Measurements from ENCODE around the gene CCDC92.
"Not testable (repeated sequence)": the region's sequence is repeated elsewhere in the genome, so short reads cannot be mapped to it uniquely, and the experiment has no call there.

The CCDC92 gene

GRCh38 chr12:123949770-123950165, 22.9 kb downstream of the CCDC92 start:
- no peak for DNase-seq (ENCODE audit: low read depth)

DNA sequence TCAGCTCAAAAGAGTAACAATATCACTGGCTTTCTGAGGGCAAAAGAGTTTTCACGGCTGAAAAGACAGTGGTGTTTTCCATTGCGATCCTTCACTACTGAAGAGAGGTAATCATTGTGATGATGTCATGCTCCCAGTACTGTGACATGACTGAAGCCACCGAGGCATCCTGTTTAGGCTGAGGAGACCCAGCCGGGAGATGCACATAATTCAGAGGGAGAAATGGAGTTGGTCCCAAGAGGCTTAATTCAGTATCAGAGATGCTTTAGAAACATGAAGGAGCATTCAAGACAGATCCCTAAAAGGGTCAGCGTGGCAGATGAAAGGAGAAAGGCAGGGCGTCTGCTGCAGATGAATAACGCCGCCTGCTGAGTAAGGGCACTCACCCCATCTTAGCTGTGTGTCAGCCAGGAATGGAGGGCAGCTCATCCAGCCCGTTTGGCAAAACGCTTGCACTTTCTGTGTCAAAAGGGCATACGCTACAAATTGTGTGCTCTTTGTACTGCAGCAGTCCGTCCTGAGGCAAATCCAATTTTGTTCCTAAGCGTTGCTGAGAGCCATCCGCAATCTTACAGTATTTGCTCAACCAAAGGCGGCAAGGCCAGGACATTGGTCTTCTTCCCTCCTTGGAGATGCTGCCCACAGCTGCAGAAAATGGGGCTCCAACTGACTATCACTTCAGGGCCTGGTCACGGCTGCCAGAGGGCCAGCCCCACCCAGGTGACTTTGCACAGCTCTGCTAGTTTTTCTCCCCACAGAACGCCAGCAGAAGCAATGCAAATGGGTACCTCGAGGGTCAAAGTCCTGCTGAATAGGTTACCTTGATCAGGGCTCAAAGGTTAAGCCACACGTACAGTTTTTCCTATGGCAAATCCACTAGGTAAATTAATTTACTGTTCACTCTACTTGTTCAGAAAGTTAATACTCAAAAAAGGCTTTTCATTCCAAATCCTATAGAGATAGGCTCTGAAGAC, 23.5 kb downstream of the CCDC92 start:
- no peak for DNase-seq (ENCODE audit: low read depth)

DNA sequence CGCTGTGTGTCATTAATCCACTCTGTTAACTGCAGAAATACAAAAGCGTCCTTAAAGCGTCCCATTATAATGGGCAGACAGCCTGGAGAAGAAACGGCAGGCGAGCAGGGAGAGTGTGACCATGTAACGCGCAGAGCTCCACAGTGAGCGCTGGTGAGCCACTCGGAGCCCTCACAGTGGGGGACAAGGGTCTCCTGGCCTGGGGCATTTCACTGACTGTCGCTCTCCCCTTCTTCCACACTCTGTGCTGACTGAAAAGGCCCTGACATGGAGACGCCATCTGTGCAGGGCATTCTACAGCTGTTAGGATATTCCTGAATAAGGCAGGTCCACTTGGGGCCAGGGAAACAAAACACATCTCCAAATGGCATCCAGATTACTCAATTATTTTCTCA, 24.2 kb downstream of the CCDC92 start:
- no peak for DNase-seq (ENCODE audit: low read depth)

DNA sequence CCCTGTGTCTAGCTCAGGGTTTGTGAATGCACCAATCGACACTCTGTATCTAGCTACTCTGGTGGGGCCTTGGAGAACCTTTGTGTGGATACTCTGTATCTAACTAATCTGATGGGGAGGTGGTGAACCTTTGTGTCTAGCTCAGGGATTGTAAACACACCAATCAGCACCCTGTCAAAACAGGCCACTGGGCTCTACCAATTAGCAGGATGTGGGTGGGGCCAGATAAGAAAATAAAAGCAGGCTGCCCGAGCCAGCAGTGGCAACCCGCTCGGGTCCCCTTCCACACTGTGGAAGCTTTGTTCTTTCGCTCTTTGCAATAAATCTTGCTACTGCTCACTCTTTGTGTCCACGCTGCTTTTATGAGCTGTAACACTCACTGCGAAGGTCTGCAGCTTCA, 25.1 kb downstream of the CCDC92 start:
- not testable (repeated sequence) for DNase-seq (ENCODE audit: low read depth)

- DNase-seq (ENCODE audit: low read depth) = not testable (repeated sequence)
Measured at GRCh38 chr12:123946516-123947505, 25.8 kb downstream of the CCDC92 start.

- DNase-seq (ENCODE audit: low read depth) = no peak
Measured at GRCh38 chr12:123946152-123946515, 26.5 kb downstream of the CCDC92 start.

DNA sequence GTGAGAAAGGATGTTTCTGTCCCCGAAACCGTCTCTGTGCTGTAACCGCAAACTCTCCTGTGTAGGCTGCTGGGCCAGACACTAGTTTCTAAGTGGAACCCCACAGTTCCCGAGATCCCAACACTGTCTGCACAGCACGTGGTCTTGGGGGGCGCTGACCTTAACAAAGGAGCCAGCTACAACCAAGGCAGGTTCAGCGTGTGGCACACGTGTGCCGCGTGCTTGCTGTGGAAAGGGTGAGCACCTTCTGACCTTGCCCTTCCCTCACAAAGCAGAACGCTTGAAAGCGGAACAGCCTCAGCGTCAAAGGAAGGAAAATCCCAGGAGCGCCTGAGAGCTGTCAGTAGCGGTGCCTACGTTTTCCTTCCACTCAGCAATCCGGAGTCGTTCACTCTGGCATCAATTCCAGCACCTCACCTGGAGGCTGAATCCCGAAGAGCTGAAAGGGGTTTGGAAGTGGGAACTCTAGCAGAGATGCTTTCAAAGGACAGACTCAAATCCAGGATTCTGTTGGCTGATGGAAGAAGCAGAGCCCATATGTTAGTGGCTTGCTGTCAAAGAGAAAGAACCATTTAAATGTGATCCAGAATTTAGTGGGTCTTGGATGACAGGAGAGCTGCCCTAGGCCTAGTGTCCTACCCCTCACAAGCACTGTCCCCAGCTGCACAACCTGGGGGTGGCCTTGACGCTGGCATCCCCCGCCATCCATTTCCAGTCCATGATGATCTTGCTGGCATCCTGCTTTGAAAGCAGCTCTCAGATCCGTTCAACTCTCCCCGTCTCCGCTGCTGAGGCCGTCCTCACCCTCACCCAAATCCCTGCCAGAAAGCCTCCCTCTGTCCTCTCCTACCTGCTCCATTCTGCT, 27.1 kb downstream of the CCDC92 start:
- DNase-seq (ENCODE audit: low read depth) = no peak

- DNase-seq (ENCODE audit: low read depth) = no peak
Measured at GRCh38 chr12:123944696-123945095, 27.9 kb downstream of the CCDC92 start.

DNA sequence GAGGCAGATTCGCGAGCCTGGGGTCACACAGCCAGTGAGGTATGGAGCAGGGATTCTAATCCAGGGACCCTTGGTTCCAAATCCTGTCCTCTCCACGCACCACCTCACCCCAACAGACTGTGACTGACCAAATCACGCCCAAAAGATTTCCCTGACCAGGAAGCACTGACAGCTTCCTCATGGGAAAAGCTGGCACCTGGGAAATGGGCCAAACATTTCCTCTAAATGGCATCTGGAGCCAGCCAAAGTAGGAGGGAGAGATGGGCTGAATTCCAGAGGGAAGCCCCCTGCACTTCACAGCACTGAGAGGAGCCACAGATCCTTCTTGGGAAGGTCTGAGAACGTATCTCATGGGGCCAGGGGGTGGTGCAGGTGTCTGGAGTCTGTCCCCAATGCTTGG, 28.8 kb downstream of the CCDC92 start:
- DNase-seq (ENCODE audit: low read depth) = no peak

DNA sequence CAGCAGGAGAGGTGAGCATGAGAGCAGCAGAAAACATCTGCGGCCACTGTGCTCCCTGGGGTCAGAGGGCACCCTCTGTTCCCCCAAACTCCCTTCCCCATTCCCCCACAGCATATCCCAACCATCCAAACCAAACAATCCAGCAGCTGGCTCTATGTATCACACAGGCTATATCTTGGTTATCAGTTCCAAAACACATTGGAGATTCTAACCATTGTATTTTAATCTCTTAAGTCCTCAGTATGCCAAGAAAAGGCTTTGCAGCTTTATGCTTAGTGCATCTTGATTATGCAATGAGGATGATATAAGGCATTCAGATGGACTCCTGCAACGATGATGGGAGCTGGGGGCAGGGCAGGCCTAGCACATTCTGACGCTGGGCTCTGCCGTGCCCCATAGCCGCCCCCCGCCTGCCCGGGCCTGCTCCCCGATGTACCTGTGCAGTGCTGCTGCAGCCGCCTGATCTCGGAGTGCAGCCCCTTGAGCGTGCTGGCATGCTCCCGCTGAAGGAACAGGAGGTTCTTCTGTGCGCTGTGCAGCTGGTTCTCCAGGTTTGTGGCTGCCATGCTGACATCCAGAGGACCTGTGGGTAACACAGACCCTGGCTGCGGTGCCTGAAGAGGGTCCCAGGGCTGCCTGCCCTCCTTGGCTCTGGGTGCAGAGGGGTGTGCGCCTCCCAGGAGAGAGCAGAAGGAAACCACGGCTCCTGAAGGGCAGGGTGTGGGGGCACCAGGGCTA, 29.6 kb downstream of the CCDC92 start:
- DNase-seq (ENCODE audit: low read depth) = no peak

- DNase-seq (ENCODE audit: low read depth) = no peak
Measured at GRCh38 chr12:123942238-123942653, 30.4 kb downstream of the CCDC92 start.

GRCh38 chr12:123941624-123942237, 30.9 kb downstream of the CCDC92 start:
- DNase-seq (ENCODE audit: low read depth) = no peak

- DNase-seq (ENCODE audit: low read depth) = no peak
Measured at GRCh38 chr12:123941000-123941399, 31.6 kb downstream of the CCDC92 start.

- DNase-seq (ENCODE audit: low read depth) = no peak
Measured at GRCh38 chr12:123940627-123940966, 32.0 kb downstream of the CCDC92 start.

GRCh38 chr12:123939716-123940626, 32.7 kb downstream of the CCDC92 start:
- no peak for DNase-seq (ENCODE audit: low read depth)

- no peak for DNase-seq (ENCODE audit: low read depth)
Measured at GRCh38 chr12:123938679-123939480, 33.8 kb downstream of the CCDC92 start.

- peak; percentile 17 for DNase-seq (ENCODE audit: low read depth)
Measured at GRCh38 chr12:123937707-123938591, 34.7 kb downstream of the CCDC92 start.
